LoVo (cell line): ENCODE data around the gene SLC41A3.

ENCODE experiments used
- DNase-seq: peaks from one replicate; pipeline ENCODE4 v3.0.0-alpha.2; 2016; ENCODE audit warnings: low spot score

Gene SLC41A3

DNA sequence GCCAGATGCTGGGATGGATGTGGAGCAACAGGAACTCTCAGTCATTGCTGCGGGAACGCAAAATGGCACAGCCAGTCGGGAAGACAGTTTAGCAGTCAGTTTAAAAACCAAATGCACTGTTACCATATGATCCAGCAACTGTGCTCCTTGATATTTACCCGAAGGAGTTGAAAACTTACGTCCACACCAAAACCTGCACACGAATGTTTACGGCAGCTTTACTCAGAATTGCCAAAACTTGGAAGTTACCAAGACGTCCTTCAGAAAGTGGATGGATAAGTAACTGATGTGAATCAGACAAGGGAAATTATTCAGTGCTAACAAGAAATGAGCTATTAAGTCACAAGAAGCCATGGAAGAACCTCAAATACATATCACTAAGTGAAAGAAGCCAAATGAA lies 36.1 kb upstream of the SLC41A3 start:
- no peak for DNase-seq

DNA sequence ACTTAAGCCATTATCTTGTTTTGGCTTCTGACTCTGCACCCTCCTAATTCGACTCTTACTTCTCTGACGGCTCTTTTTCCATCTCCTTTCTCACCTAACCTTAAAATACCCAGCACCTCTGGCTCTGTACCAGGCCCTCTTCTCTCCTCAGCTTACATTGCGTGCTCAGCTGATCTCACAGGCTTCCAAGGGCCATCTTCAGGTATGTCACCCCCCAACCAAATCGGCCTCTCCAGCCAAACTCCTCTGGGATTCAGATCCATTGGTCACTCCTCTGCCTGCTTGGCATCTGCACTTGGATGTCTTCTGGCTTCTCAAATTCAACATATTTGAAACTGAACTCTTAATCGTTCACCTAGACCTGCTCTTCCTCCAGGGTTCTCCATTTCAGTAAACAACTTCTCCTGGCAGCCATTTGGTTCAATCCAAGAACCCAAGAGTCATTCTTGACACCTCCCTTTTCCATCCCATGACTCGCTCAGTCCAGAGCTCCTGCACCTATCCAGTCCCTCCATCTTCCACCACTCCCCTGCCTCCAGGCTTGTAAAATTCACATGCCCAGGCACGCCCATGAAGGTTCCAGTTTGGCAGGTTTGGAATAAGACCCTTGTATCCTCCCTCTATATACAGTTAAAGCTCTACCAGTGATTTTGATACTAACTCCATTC lies 35.2 kb upstream of the SLC41A3 start:
- peak; percentile 34 for DNase-seq

DNA sequence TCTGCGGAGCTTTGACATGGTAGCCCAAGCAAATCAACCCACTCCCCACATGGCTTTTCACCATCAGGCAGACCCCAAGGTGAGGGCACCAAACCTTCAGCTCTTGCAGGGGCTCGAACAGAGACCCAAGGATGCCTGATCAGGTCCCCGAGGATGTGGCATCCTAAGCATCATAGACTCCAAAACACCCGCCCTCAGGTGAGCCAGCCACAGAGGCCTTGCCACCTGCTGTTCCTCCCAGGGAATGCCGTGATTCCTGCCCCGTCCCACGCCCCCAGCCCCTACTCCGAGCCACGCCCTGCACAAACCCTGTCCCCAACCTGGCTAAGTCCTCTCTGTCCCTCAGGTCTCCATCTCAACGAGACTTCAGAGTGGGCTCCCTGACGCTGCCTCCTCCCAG lies 34.7 kb upstream of the SLC41A3 start:
- no peak for DNase-seq

- DNase-seq: no peak
These were observed 33.9 kb upstream of the SLC41A3 start for GRCh38 chr3:126117786-126118185.

DNA sequence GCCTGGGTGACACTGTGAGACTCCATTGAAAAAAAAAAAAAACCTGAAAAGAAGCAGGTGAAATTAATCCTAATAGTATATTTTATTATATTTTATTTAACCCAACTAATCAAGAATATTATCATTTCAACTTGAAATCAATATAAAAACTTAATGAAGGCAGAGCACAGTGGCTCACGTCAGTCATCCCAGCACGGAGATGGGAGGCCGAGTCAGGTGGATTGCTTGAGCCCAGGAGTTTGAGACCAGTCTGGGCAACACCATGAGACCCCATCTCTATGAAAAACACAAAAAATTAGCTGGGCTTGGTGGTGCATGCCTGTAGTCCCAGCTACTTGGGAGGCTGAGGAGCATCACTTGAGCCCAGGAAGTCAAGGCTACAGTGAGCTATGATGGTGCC lies 33.3 kb upstream of the SLC41A3 start:
- DNase-seq: no peak

GRCh38 chr3:126116526-126116925 lies 32.6 kb upstream of the SLC41A3 start:
- no peak for DNase-seq

GRCh38 chr3:126114443-126115386 lies 30.8 kb upstream of the SLC41A3 start:
- DNase-seq: no peak

DNA sequence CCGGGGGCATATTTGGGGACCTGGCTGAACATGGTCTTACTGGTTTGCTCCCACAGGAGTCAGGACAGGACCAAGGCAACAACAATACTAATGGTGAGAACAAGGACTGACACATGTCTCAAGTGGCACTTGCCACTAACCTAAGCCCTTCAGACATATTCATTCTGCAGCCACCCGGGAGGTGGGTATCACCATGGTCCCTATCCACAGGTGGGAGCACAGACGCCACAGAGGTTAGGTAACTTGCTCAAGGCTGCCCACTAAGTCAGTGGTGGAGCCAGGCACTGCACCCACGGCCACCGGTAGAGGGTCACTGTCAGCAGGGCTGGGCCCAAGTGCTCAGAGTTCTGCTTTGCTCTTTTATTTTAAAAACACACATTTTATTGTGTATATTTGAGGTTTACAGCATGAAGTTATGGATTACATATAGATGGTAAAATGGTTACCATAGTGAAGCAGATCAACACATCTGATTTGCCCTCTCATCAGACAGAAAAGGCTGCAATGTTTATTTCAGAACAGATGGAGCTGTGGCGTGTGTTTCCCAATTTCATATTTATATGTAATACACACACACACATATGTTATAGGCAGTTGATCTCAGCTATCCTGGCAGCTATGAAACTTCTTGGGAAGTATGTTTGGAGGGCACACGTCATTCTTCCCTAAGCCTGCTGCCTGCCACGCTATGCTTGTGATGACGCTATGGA lies 30.0 kb upstream of the SLC41A3 start:
- no peak for DNase-seq

DNA sequence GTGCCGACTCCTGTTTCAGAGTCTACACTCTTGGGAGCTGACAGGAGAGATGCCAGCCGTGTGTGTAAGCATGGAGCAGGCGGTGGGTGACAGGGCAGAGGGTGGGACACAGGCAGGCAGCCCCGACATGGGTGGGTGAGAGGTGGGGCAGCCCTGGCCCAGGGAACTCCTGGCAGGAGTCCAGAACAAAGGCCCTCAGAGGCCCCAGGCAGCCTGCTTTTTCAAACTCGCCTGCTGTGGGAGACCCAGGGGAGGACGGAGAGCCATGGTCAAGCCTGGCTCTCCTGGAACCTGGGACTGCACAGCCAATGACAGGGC lies 29.3 kb upstream of the SLC41A3 start:
- no peak for DNase-seq

DNA sequence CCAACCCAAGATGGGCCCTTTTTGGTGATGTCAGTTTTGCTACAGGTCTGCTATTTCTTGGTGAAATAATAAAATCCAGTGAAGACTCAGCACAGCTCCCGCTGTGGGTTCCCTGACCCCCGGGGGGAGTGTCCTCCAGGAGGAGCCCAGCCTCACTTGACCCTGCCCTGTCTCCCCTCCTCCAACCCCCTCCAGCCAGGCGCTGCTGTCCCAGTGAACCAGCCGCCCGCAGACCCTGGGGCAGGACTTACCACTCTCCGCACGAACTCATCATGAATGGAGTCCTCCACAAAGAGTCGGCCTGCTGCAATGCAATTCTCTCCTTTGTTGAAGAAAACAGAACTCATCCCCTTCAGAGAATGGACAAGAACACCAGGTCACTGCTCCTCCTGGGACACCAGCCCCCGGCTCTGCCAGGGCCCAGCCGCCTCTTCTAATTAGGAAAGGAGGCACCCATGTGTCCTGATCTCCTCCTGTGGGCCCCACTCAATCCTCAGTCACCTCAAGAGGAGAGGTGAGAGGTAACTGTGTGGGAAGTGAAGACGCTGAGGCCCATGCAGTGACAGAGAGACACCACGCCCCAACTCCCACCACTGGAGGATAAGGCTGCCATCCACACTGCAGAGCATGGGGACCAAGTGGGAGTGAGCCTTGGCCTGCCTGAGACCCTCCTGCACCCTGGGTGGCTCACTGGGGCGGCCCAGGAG lies 28.8 kb upstream of the SLC41A3 start:
- DNase-seq: no peak

- no peak for DNase-seq
These were observed 27.9 kb upstream of the SLC41A3 start for GRCh38 chr3:126111566-126112475.

GRCh38 chr3:126111126-126111551 lies 27.2 kb upstream of the SLC41A3 start:
- no peak for DNase-seq

DNA sequence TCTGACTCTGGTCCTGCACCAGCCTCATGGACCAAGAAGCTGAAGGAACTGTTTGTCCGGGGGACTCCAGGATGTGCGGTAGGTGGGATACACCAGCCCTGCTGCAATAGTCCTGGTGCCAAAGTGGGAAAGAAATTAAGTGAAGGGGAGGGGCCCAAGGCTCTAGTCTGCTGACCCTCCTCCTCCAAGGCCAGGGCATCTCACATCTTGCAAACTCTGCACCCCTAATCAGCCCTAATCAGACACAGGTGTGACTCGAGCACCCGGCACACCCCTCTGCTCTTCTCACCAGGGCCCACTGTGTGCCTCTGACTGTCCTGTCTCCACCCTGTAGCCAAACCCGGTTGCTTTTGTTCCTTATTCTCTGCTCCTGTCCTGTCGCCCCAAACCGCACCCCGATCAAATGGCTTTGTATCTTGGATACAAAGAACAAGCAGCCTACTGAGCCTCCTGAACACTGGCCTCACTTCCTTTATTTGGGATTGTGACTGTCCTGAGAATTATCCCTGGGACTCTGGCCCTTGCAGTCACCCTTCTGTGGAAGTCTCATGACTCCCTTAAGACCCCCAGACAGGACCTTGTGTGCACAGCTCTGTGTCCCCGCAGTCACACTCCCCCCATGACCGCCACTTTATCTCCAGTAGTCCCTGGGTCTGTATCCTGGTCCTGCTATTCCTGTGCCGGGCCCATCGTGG lies 26.7 kb upstream of the SLC41A3 start:
- no peak for DNase-seq

DNA sequence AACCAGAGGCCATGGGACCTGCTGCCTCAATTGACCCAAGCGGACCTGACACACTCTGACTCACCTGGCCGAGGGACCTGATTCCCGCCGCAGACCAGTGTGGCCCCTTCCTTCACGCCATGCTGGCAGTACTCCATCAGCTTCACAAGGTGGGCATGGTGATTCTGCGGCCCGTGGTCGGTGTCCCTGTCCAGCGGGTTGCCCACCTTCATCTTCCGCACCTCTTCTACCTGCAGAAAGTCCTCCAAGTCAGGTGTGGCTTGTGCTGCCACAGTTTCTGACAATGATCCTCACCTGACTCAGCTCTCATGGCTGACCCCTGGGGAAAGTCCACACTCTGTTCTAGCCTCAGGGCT lies 25.9 kb upstream of the SLC41A3 start:
- DNase-seq: no peak

- DNase-seq: no peak
These were observed 25.4 kb upstream of the SLC41A3 start for GRCh38 chr3:126109146-126109879.

- DNase-seq: no peak
These were observed 24.7 kb upstream of the SLC41A3 start for GRCh38 chr3:126108676-126109050.

GRCh38 chr3:126107957-126108675 lies 24.2 kb upstream of the SLC41A3 start:
- DNase-seq: no peak

GRCh38 chr3:126107203-126107939 lies 23.4 kb upstream of the SLC41A3 start:
- DNase-seq: no peak
